Esophagus squamous epithelium (tissue), 5 donors: ENCODE measurements around the gene PARD3. TPM values are rescaled to one million over a fixed set of nuclear protein-coding genes. Genes with fewer than 3 reads are reported as not detected.

Source experiments
- DNase-seq: peaks from one replicate; lab custom pipeline; 2025; lab: John Stamatoyannopoulos, UW
- H3K27ac ChIP-seq, 4 donors: fragments of 200-600 bp; sonication (generic); one replicate each; pipeline ENCODE4 v1.5.1; 2016 to 2019; ENCODE audit warnings: mild to moderate bottlenecking in 1 of 4
- H3K27me3 ChIP-seq, 4 donors: fragments of 200-600 bp; sonication (generic); 1 replicate in 3 of 4; 2 replicates in 1 of 4; pipeline versions ENCODE4 v1.5.1 to v1.6.0; 2017 to 2021; ENCODE audit warnings: antibody characterized with exemption in 1 of 4
- H3K36me3 ChIP-seq, 3 donors: fragments of 200-600 bp; sonication (generic); one replicate each; pipeline ENCODE4 v1.5.1; 2016 to 2019
- H3K4me1 ChIP-seq, 3 donors: fragments of 200-600 bp; sonication (generic); one replicate each; pipeline ENCODE4 v1.5.1; 2017 to 2019
- H3K4me3 ChIP-seq, 4 donors: fragments of 200-600 bp; sonication (generic); 1 replicate in 3 of 4; 2 replicates in 1 of 4; pipeline ENCODE4 v1.5.1; 2016 to 2019; ENCODE audit warnings: mild to moderate bottlenecking in 2 of 4, moderate library complexity in 1 of 4
- H3K9me3 ChIP-seq, 3 donors: fragments of 200-600 bp; sonication (generic); one replicate each; pipeline ENCODE4 v1.5.1; 2016 to 2019
- CTCF ChIP-seq, 6 experiments: fragments of 450-650 bp in 4 of 6; fragments of 200-600 bp in 2 of 6; sonication (generic) in 2 of 6; IDR thresholded peaks; one replicate each; pipeline ENCODE4 v1.5.1; 2016 to 2019; ENCODE audit warnings: antibody characterized with exemption in 6 of 6, mild to moderate bottlenecking in 4 of 6, moderate library complexity in 4 of 6
- POLR2A ChIP-seq, 4 donors: fragments of 450-650 bp; IDR thresholded peaks; one replicate each; pipeline ENCODE4 v1.6.1; 2017; ENCODE audit warnings: antibody characterized with exemption in 4 of 4, mild to moderate bottlenecking in 4 of 4, moderate library complexity in 3 of 4
- WGBS, 2 donors: methylation state at CpG; one replicate each; pipeline ENCODE4 v1.1.5; 2018; 5-methylcytosine and 5-hydroxymethylcytosine counted together
- intact Hi-C: fragments of 100-400 bp; cut with DNase I; formaldehyde crosslinking; loops from one replicate; pipeline ENCODE4 v1.15.0; 2022
- total RNA-seq, 4 donors: library from RNA; depleted of rRNA; stranded (reverse); fragments of >200 nt; gene quantifications; one replicate each; pipeline ENCODE4 v1.1.0, GENCODE V29; 2016
- donor health status: DM: yes; HTN: yes; CAD: no.

PARD3 gene
- total RNA-seq, 4 donors from 2014 or later = 57.3 to 114 (median 81.7) TPM

DNA sequence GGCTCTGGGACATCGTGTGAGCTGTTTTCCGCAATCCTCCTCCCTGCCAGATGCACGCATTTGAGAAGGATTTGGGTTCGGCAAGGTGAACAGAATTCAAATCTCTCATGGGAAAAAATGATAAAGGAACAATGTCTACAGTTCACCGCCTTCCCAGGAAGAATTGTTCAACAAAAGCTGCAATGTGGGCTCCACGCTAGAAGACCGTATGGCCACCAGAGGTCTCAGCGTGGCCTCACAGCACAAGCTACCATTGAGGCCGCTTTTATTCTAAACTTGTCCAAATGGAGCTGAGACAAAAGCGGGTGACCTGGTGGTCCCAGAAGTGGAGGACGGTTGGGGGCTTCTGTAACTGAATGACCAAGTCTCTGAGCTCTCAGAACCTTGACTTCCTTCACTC is 733.1 kb downstream of the PARD3 start:
- DNase-seq = no peak
- Histone ChIP-seq H3K27ac (no peak overlapping the region), H3K36me3 (no peaks in the 10 kb centered on the region), H3K4me1 (peaks cover 0 to 21% (median 3%) of the 10 kb centered on the region in 3 donors), H3K27me3 (no peaks in the 10 kb centered on the region), H3K4me3 (no peak overlapping the region), H3K9me3 (peaks cover 0 to 16% (median 9%) of the 10 kb centered on the region in 3 donors)
- WGBS, 2 donors = 92% methylated on average over 11 of the region's 11 CpGs
- intact Hi-C loops = no loop called here
- TF ChIP-seq CTCF (IDR thresholded peaks at IDR 0.05) (no peak), POLR2A (IDR thresholded peaks at IDR 0.05) (no peak)

DNA sequence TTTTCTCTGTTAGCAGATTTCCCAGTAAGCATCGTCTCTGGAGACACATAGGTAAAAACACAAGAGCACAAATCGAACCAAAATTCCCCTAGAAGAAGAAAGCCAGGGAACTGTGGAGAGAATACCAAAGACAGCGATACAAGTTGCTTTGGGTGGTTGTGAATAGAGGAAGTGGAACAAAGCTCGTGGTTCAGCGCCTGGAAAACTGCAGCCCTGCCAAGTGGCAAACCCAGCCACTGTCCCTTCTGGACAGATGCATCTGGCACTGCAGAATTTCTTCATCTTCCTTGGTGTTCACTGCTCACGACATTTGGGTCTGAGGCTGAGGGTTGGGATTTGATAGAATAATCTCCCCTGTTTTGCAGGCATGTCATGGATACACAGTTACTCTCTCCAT is 733.8 kb downstream of the PARD3 start:
- H3K27me3 ChIP-seq = no peaks in the 10 kb centered on the region
- no peak overlapping the region for H3K4me3 ChIP-seq
- no peak for DNase-seq
- H3K9me3 ChIP-seq = peaks cover 0 to 16% (median 9%) of the 10 kb centered on the region in 3 donors
- H3K4me1 ChIP-seq = peaks cover 0 to 21% (median 3%) of the 10 kb centered on the region in 3 donors
- 59 to 62% methylated on average over 6 of the region's 6 CpGs for WGBS, 2 donors
- H3K27ac ChIP-seq = no peak overlapping the region
- H3K36me3 ChIP-seq = no peaks in the 10 kb centered on the region
- intact Hi-C loops = no loop called here
- TF ChIP-seq CTCF (IDR thresholded peaks at IDR 0.05) (no peak), POLR2A (IDR thresholded peaks at IDR 0.05) (no peak)

- Histone ChIP-seq H3K27me3 (no peaks in the 10 kb centered on the region), H3K4me3 (no peak overlapping the region), H3K36me3 (no peaks in the 10 kb centered on the region), H3K9me3 (peaks cover 0 to 16% (median 9%) of the 10 kb centered on the region in 3 donors), H3K4me1 (peaks cover 0 to 21% (median 3%) of the 10 kb centered on the region in 3 donors), H3K27ac (peak overlapping the region in 2 of 4 donors; percentile 46 to 50)
- no peak for DNase-seq
- 85 to 86% methylated on average over 15 to 16 of the region's 16 CpGs for WGBS, 2 donors
- TF ChIP-seq POLR2A (IDR thresholded peaks at IDR 0.05) = no peak
- intact Hi-C loops = no loop called here
These were observed 734.4 kb downstream of the PARD3 start for GRCh38 chr10:34080485-34081346.

GRCh38 chr10:34079702-34080484 is 735.2 kb downstream of the PARD3 start:
- no peaks in the 10 kb centered on the region for H3K36me3 ChIP-seq
- H3K4me3 ChIP-seq = no peak overlapping the region
- DNase-seq = no peak
- intact Hi-C loops = no loop called here
- WGBS, 2 donors = 85 to 95% methylated on average over 12 to 17 of the region's 17 CpGs
- peaks cover 0 to 16% (median 9%) of the 10 kb centered on the region in 3 donors for H3K9me3 ChIP-seq
- peak overlapping the region in 1 of 4 donors; percentile 46 for H3K27ac ChIP-seq
- peaks cover 0 to 21% (median 3%) of the 10 kb centered on the region in 3 donors for H3K4me1 ChIP-seq
- no peaks in the 10 kb centered on the region for H3K27me3 ChIP-seq
- TF ChIP-seq CTCF (IDR thresholded peaks at IDR 0.05) (no peak), POLR2A (IDR thresholded peaks at IDR 0.05) (no peak)

DNA sequence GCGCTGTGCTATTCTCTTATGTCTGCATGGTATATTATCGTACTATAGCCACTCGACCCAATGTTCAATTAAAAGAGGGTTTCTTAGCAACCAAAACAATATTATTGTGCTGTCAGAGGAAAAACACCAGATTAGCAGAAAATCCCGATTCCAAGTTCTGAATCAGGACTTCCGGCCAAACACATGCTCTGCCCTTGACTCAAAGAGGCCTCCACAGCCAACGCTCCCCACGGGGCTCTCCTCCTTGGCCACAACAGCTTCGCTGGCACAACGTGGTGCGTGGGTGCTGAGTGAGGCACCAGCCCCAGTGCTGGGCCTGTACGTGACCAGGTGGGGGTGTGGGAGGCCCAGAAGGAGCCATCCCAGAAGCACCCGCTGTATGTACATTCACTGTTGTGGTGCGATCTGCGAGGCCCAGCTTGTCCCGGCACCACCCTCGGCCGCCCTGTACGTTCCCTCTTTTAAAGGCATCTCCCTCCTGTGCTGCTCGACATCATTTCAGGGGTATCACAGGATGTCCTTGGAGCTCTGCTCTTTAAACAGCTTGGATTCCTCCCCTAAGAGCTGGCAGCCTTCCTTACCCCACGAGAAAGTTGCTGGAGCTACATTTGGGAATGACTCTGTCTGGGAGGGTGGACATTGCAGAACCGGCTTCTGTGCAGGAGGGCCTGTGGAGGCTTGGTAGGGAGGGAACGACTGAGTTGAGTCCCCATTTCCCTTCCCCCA is 736.2 kb downstream of the PARD3 start:
- Histone ChIP-seq H3K4me1 (peaks cover 0 to 25% (median 3%) of the 10 kb centered on the region in 3 donors), H3K27ac (peak overlapping the region in 2 of 4 donors; percentile 69 to 70), H3K9me3 (peaks cover 0 to 9% (median 6%) of the 10 kb centered on the region in 3 donors), H3K4me3 (no peak overlapping the region), H3K27me3 (no peaks in the 10 kb centered on the region), H3K36me3 (no peaks in the 10 kb centered on the region)
- intact Hi-C loops = no loop called here
- WGBS, 2 donors = 54 to 58% methylated on average over 4 to 21 of the region's 22 CpGs
- no peak for DNase-seq
- TF ChIP-seq POLR2A (IDR thresholded peaks at IDR 0.05) (no peak), CTCF (IDR thresholded peaks at IDR 0.05) (no peak)
